Activated CD4-positive, CD25-positive, alpha-beta regulatory T cell treated with anti-CD3 and anti-CD28 coated beads, Interleukin-2, amount 50 U/mL, for 16 hours (primary cell): ENCODE results near the gene LRRC18.

Source experiments
- DNase-seq: peaks from one replicate; pipeline ENCODE4 v3.0.0-alpha.2; 2020; ENCODE audit warnings: low read depth, low spot score

The LRRC18 gene

GRCh38 chr10:48946332-48946731 lies 6.7 kb upstream of the LRRC18 start:
- no peak for DNase-seq

GRCh38 chr10:48945441-48946130 lies 5.9 kb upstream of the LRRC18 start:
- DNase-seq, result no peak

GRCh38 chr10:48944171-48944570 lies 4.5 kb upstream of the LRRC18 start:
- no peak for DNase-seq

DNA sequence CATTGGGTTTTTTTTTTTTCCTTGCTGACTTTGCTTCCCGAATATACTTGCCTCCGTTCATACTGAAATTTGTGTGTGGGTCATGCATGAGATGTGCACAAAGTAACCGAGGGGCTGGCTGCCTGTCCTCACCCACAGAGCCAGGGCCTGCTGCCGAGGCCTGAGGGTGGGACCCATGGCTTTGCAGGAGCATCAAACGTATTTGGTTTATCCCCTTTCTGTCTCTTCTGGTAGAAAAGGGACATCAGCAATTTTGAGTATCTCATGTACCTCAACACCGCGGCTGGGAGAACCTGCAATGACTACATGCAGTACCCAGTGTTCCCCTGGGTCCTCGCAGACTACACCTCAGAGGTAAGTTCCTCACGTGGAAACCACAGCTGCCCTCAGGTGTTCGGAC lies 3.5 kb upstream of the LRRC18 start:
- no peak for DNase-seq

GRCh38 chr10:48941427-48942075 lies 1.9 kb upstream of the LRRC18 start:
- no peak for DNase-seq

- no peak for DNase-seq
Measured at GRCh38 chr10:48940958-48941357, 1.3 kb upstream of the LRRC18 start.

DNA sequence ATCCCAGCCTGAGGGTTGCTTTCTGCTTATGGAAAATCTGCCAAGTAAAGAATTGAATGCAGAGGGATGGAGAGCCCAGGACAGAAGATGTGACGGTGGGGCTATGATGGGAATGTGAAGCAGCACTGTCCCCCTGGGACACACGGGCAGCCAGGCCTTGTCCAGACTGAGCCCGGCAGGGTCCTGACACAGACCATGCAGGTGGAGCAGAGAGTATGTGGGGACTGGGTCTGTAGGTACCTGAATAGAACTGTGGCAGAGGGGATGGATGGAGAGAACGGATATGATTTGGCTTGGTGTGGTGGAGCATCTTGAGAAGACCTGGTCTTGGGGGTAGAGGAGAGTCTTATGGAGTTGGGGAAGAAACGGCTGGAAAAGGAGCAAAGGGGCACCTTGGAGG lies 732 bp upstream of the LRRC18 start:
- DNase-seq, result no peak

DNA sequence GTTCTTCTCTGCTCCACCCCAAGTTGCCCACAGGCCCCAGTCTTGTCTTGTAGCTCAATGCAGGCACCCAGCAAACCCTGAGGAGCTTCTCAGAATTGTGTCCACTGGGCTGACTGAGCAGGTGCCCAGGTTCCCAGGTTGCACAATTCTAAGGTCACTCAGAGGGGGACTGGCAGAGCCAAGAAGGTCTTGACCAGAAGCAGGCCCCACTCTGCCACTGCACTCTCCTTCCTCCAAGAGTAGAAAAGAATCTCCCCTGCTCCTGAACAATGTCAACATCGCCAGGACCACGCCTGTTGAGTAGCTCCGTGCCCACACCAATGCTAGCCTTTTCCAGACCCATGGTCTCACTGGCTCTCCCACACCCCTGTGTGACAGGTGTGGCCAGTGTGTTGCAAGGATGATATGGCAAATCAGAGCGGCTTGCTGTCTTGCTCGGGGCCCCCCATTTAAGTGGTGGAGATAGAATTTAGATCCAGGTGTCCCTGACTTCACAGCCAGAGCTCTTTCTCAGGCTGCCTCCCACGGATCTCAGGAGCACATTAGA lies 577 bp downstream of the LRRC18 start:
- no peak for DNase-seq

- no peak for DNase-seq
Measured at GRCh38 chr10:48938281-48938680, 1.4 kb downstream of the LRRC18 start.

DNA sequence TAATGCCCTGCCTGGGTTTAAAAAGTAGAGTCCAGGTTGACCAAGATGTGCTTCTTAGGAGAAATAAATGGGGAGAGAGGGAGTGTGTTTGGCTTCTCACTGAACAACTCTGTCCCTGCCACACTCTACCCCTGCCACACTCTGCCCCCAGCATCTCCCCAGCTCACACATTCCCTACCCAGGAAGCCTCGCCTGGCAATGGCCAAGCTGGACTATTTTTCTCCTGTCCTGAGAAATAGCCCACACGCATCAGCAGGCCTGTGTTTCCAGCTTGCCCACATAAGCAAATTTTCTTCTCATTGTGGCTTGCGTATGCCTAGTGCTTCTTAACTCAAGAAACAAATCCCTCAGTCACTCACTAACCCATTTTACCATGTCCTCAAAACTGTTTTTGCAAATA lies 1.8 kb downstream of the LRRC18 start:
- no peak for DNase-seq

- no peak for DNase-seq
Measured at GRCh38 chr10:48935577-48935976, 4.1 kb downstream of the LRRC18 start.

- DNase-seq, result no peak
Measured at GRCh38 chr10:48934672-48935501, 4.8 kb downstream of the LRRC18 start.

DNA sequence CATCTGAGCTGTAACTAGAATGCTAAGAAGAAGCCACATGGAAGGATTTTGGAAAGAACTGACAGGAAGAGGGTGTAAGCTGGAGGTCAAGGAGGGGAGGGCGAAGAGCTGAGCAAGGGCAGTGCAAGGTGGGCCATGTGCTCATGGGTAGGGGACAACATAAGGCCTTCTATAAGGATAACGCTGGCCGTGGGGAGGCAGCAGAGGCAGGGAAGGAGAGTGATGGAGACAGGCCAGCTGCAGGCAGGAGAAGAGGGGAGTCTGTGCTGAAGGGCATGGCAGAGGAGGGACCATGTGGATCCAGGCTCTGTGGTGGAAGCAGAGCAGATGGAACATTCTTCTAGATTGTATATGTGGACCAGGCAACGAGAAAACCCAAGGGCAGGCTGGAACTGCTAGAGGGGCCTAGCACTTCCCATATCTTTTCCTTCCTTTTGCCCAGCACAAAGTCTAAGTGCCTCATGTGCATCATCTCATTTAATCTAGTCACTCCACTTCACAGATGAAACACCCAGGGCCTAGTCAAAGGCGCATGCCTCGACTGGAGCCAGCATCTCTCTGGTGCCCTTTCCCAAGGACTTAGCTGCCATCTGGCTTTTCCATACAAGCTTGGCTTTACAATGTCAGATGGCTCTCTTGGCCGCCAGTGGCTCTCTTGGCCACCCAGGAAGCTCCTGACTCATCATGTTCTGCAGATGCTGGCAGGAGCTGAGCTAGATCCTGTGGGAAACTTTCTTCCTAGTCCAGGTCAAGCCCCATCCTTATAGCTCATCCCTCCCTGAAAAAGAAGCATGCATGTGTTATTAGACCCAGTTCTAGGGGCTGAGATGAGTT lies 6.6 kb downstream of the LRRC18 start:
- DNase-seq, result no peak

- DNase-seq, result no peak
Measured at GRCh38 chr10:48931188-48931587, 8.5 kb downstream of the LRRC18 start.

DNA sequence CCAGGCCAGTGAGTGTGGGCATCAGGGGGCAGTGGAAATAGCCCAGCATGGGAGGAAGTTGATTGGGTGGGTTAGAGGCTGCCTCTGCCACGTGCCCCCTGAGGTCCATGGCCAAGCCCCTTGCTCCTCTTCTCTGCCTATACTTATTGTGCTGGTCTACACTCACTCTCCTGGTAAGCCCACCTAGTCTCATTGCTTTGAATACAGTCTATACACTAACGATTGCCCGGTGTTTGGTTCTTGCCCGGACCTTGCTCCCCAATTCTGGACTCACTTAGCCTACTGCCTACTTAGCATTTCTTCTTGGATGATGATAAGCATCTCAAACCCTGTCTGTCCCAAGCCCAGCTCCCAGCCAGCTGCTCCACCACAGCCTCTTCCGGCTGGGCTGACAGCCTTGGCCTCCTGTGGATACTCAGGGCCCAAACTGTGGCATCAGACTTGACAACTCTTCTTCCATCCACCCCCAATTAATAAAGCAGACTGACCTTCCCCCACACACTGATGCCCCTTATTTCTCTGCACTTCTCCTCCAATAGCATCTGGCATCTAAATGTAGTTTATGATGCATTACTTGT lies 10.1 kb downstream of the LRRC18 start:
- no peak for DNase-seq

- DNase-seq, result no peak
Measured at GRCh38 chr10:48926764-48927540, 12.7 kb downstream of the LRRC18 start.

- no peak for DNase-seq
Measured at GRCh38 chr10:48926255-48926654, 13.4 kb downstream of the LRRC18 start.

DNA sequence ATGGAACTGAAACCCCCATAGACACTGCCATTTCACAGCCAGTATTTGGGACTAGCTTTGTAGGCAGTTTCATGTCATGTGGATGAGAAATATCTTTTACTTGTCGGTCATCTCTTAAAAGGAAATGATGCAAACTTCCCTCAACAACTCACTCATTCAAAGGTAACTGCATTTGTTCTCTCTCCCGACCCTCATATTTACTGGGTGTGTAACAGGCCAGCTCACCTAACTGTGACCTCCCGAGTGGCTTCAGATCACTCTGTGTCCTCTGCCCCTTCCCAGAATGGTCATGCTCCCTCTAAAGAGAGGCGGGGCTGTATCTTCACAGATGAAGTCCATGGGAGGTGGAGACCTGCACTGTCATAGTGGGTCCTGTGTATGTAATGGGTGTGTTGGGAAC lies 14.7 kb downstream of the LRRC18 start:
- no peak for DNase-seq

GRCh38 chr10:48923748-48924147 lies 15.9 kb downstream of the LRRC18 start:
- no peak for DNase-seq

GRCh38 chr10:48913674-48914073 lies 26.0 kb downstream of the LRRC18 start:
- no peak for DNase-seq
